Type B pancreatic cell (in vitro differentiated cells): ENCODE measurements around the gene NKTR. TPM values are rescaled to one million over a fixed set of nuclear protein-coding genes. Genes with fewer than 3 reads are reported as not detected.

Experiments used
- DNase-seq: peaks from one replicate; pipeline ENCODE4 v3.0.0; 2021; ENCODE audit warnings: mixed read lengths; ENCODE audit not compliant: unreplicated experiment; ENCODE audit errors: extremely low spot score
- H3K27ac Mint-ChIP-seq: 2 replicates; pipeline ENCODE4 v1.8.0; 2021; ENCODE audit warnings: mild to moderate bottlenecking, mixed read lengths
- H3K27me3 Mint-ChIP-seq: 2 replicates; pipeline ENCODE4 v1.8.0; 2021; ENCODE audit warnings: mixed read lengths
- H3K36me3 Mint-ChIP-seq: 2 replicates; pipeline ENCODE4 v1.8.0; 2021; ENCODE audit warnings: mixed read lengths
- H3K4me1 Mint-ChIP-seq: one replicate; pipeline ENCODE4 v1.8.0; 2021; ENCODE audit warnings: mixed read lengths; ENCODE audit not compliant: unreplicated experiment
- H3K4me3 Mint-ChIP-seq: 2 replicates; pipeline ENCODE4 v1.8.0; 2021; ENCODE audit warnings: mild to moderate bottlenecking, mixed read lengths
- H3K9me3 Mint-ChIP-seq: 2 replicates; pipeline ENCODE4 v1.8.0; 2021; ENCODE audit warnings: mixed read lengths
- CTCF ChIP-seq: fragments of 200-600 bp; sonication (generic); conservative IDR thresholded peaks from 2 replicates; pipeline ENCODE4 v1.5.0; 2021; ENCODE audit warnings: antibody characterized with exemption, mild to moderate bottlenecking
- total RNA-seq: library from RNA; stranded (reverse); gene quantifications from 2 replicates; pipeline ENCODE4 v1.2.1, GENCODE V29; 2021; ENCODE audit warnings: low replicate concordance

Gene NKTR
- total RNA-seq, 1 donor from 2014 or later = 97.1 TPM

- Mint-ChIP-seq H3K4me3 (peak overlapping the region; percentile 68), H3K9me3 (no peaks in the 10 kb centered on the region), H3K36me3 (peaks cover 5% of the 10 kb centered on the region), H3K27ac (no peak overlapping the region), H3K27me3 (no peaks in the 10 kb centered on the region), H3K4me1 (peaks cover 19% of the 10 kb centered on the region)
- DNase-seq = no peak
- no peak for TF ChIP-seq CTCF
Observed at GRCh38 chr3:42655331-42655888, 54.9 kb downstream of the NKTR start.

GRCh38 chr3:42655980-42656679 lies 55.6 kb downstream of the NKTR start:
- peak overlapping the region; percentile 69 for H3K27ac Mint-ChIP-seq
- peaks cover 5% of the 10 kb centered on the region for H3K36me3 Mint-ChIP-seq
- peaks cover 19% of the 10 kb centered on the region for H3K4me1 Mint-ChIP-seq
- H3K27me3 Mint-ChIP-seq = no peaks in the 10 kb centered on the region
- DNase-seq = no peak
- no peaks in the 10 kb centered on the region for H3K9me3 Mint-ChIP-seq
- no peak for TF ChIP-seq CTCF
- H3K4me3 Mint-ChIP-seq = peak overlapping the region; percentile 58

- Mint-ChIP-seq H3K4me1 (peaks cover 13% of the 10 kb centered on the region), H3K36me3 (peaks cover 5% of the 10 kb centered on the region), H3K4me3 (peak overlapping the region; percentile 58), H3K9me3 (no peaks in the 10 kb centered on the region), H3K27ac (peak overlapping the region; percentile 69), H3K27me3 (no peaks in the 10 kb centered on the region)
- no peak for TF ChIP-seq CTCF
- DNase-seq = no peak
Observed at GRCh38 chr3:42656680-42657610, 56.5 kb downstream of the NKTR start.

GRCh38 chr3:42657675-42658074 lies 57.2 kb downstream of the NKTR start:
- H3K4me1 Mint-ChIP-seq = peaks cover 9% of the 10 kb centered on the region
- no peaks in the 10 kb centered on the region for H3K9me3 Mint-ChIP-seq
- no peak for DNase-seq
- peaks cover 5% of the 10 kb centered on the region for H3K36me3 Mint-ChIP-seq
- H3K27ac Mint-ChIP-seq = no peak overlapping the region
- H3K4me3 Mint-ChIP-seq = no peak overlapping the region
- no peaks in the 10 kb centered on the region for H3K27me3 Mint-ChIP-seq
- TF ChIP-seq CTCF = no peak

- Mint-ChIP-seq H3K27me3 (no peaks in the 10 kb centered on the region), H3K9me3 (no peaks in the 10 kb centered on the region), H3K27ac (no peak overlapping the region), H3K4me1 (peaks cover 5% of the 10 kb centered on the region), H3K4me3 (no peak overlapping the region), H3K36me3 (peaks cover 5% of the 10 kb centered on the region)
- TF ChIP-seq CTCF = no peak
- DNase-seq = no peak
Observed at GRCh38 chr3:42658091-42658770, 57.7 kb downstream of the NKTR start.
